ENCODE measurements around the gene FOXJ3.

The FOXJ3 gene

GRCh38 chr1:42163114-42163513 lies 171.9 kb downstream of the FOXJ3 start:
- no peak for TF ChIP-seq CTCF (IDR thresholded peaks at IDR 0.05)

GRCh38 chr1:42162181-42162580 lies 172.9 kb downstream of the FOXJ3 start:
- TF ChIP-seq CTCF (IDR thresholded peaks at IDR 0.05), result no peak

- TF ChIP-seq CTCF (IDR thresholded peaks at IDR 0.05), result no peak
Observed at GRCh38 chr1:42158189-42158588, 176.8 kb downstream of the FOXJ3 start.

GRCh38 chr1:42157667-42158066 lies 177.4 kb downstream of the FOXJ3 start:
- no peak for TF ChIP-seq CTCF (IDR thresholded peaks at IDR 0.05)

- TF ChIP-seq CTCF (IDR thresholded peaks at IDR 0.05), result no peak
Observed at GRCh38 chr1:42155362-42155761, 179.7 kb downstream of the FOXJ3 start.

GRCh38 chr1:42154685-42155084 lies 180.3 kb downstream of the FOXJ3 start:
- TF ChIP-seq CTCF (IDR thresholded peaks at IDR 0.05), result no peak

- TF ChIP-seq CTCF (IDR thresholded peaks at IDR 0.05), result no peak
Observed at GRCh38 chr1:42153624-42154023, 181.4 kb downstream of the FOXJ3 start.

- no peak for TF ChIP-seq CTCF (IDR thresholded peaks at IDR 0.05)
Observed at GRCh38 chr1:42152907-42153600, 182.0 kb downstream of the FOXJ3 start, which contains the start of gene GUCA2B. Gene GUCA2B, plus strand, starts transcription at chr1:42153410. Its CDS starts 41 bp downstream, at chr1:42153451.

Measured in LNCAP (cell line).